Subcutaneous adipose tissue (tissue), 4 donors: Measurements from ENCODE around the gene INS. TPM values are rescaled to one million over a fixed set of nuclear protein-coding genes. Genes with fewer than 3 reads are reported as not detected.

ENCODE experiments used
- total RNA-seq, 4 donors: library from RNA; depleted of rRNA; stranded (reverse); fragments of >200 nt; gene quantifications; one replicate each; pipeline ENCODE4 v1.1.0, GENCODE V29; 2016
- TF ChIP-seq, protein P1 (sequence below): fragments of 450-650 bp; IDR thresholded peaks from one replicate; pipeline ENCODE4 v1.5.1; 2016; ENCODE audit warnings: low read depth, mild to moderate bottlenecking, control low read depth, antibody characterized with exemption, moderate library complexity

INS gene
- total RNA-seq, 4 donors from 2014 or later, result not detected

DNA sequence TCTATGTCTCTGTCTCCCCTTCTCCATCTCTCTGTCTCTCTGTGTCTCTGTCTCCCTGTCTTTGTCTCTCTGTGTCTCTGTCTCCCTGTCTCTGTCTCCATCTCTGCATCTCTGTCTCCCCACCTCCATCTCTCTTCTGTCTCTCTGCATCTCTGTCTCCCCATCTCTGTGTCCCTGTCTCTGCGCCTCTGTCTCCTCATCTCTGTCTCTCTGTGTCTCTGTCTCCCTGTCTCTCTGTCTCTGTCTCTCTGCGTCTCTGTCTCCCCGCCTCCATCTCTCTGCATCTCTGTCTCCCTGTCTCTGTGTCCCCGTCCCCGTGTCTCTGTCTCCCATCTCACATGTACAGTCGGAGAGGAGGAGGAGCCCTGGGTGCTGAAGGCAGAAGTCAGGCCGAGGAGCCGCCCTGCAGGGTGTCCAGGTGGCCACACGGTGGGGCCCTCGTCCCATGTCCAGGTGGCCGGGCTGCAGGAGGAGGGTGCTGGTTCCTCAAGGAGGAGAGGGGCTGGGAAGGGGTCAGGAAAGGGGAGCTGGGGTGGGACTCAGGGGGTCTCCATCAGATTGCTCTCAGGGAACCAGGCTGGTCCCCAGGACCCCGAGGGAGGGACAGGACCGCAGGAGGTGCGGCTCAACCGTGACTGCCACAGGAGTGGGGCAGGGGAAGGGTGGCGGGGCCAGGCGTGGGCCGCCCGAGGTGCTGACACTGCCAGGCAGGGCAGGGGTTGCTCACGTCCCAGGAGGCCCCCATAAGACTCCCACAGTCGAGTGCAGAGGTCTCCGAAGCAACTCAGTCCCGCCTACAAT is 36.2 kb upstream of the INS start:
- TF ChIP-seq, protein P1, sequence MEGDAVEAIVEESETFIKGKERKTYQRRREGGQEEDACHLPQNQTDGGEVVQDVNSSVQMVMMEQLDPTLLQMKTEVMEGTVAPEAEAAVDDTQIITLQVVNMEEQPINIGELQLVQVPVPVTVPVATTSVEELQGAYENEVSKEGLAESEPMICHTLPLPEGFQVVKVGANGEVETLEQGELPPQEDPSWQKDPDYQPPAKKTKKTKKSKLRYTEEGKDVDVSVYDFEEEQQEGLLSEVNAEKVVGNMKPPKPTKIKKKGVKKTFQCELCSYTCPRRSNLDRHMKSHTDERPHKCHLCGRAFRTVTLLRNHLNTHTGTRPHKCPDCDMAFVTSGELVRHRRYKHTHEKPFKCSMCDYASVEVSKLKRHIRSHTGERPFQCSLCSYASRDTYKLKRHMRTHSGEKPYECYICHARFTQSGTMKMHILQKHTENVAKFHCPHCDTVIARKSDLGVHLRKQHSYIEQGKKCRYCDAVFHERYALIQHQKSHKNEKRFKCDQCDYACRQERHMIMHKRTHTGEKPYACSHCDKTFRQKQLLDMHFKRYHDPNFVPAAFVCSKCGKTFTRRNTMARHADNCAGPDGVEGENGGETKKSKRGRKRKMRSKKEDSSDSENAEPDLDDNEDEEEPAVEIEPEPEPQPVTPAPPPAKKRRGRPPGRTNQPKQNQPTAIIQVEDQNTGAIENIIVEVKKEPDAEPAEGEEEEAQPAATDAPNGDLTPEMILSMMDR, result no peak

DNA sequence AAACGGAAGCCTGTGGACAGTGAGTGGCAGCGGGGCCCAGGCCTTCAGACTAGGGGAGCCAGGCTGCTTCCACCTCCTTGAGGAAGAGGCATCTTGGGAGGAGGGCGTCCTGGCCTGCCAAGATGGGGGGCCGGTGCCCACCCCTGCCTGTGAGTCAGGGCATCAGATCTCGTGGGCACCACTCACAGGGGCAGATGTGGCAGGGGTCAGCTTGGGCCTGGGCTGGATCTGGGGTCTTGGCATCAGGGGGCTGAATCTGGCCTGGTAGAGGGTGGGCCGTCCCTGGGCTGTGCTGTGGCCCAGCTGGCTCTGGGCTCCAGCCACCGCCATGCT is 34.7 kb upstream of the INS start:
- TF ChIP-seq, protein P1, result no peak

DNA sequence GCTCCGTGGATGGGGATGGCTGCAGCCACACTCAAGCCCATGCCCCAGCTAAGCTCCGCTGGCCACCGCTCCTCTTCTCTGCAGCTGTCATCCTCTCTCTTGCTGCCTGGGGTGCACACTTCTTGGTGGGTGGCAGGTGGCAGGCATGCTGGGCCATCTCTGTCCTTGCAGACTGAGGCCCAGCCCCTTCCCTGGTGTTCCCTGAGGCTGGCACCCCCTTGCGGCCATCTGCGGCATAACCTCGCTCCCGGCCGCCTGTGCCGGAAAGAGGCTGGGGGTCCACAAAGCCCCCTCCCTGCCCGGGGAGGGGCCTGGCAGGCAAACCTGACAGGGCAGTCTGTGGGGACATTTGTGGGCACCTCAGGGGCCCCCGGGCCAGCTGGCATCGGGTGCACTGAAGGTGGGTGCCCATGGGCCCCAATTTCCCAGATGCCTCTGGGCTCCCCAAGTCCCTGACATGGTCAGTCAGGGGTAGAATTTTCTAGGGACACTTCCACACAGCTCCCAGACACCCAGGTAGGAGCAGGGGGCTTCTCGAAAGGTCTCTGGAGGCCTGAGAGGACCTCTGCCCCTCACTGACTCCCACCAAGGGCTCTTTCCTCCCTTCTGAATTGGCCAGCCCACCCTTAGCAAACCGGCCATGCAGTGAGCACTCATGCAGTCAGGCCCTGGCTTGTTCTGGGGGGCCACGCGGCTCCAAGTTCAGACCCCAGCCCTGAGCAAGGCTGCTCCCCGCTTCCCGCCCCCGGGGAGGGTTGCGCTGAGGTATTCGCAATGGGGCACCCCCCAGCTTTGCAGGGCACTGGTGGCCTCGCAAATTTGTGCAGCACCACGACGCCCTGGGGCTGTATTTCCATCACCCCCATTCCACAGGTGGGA is 34.1 kb upstream of the INS start:
- TF ChIP-seq, protein P1, result no peak

DNA sequence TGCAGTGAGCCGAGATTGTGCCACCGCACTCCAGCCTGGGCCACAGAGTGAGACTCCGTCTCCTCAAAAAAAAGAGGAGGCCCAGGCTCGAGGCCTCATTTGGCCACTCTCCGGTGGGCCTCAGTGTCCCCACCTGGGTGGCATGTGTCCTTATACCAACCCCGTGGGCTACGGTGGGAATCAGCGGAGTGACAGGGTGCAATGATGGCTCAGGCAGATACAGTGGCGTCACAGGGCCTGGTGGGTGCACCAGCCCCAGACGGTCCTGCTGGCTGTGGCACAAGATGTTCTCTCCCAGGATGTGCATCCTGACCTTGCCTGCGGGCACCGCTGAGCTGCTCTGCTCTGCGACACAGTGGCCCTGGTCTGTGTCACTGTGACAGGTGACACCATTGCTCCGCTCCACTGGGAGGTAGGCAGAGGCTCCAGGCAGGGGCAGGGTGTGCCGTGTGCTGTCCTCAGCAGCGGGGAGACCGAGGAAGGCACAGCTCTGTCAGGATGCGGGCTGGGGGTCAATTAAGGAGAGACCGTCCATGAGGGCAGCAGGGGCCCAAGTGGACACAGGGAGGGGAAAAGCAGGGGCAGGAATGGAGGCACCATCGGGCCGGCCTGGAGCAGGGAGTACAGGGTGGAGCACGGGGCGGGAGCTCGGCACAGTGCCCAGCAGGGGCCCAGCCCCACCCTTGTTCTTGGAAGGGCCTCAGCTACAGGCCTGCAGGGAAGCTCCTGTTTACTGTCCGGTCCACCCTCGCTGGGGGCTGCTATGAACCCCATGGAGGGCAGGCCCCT is 32.3 kb upstream of the INS start:
- TF ChIP-seq, protein P1, result no peak

DNA sequence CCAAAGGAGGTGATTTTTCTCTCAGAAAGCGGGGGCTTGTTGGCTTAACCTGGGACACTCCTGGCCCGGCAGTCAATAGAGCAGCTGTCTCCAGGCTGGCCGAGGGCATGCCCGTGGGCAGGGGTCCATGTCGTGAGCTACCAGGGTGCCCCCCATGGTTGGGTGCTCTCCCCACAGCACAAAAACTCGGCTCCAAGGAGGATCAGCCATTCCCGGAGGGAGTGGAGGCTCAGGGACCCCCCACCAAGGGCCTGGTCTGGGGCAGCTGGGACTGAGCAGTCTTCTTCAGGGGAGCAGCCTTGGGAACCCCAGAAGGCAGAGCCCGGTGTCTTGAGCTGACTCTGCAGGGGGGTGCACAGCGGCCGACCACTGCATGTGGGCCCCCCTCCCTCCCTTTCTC is 31.4 kb upstream of the INS start:
- TF ChIP-seq, protein P1, result no peak

DNA sequence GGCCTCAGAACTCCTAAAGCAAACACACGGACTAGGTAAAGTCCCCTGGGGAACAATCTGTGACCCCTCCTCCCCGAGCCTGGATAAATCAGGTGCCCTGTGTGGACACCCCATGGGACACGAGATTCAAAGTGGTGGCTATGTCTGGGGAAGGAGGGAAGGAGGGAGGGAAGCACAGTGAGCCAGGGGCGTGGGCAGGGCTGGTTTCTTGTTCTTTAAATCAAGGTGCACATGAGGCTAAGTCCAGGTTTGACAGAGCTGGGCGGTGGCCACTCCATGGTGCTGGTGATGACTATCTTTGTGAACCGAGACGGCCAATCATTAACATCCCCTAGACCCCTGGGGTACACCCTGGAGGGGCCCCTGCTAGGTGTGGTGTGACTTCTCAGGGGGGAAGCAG is 30.9 kb upstream of the INS start:
- TF ChIP-seq, protein P1, result no peak
